CD14-positive monocyte (primary cell): ENCODE measurements around the gene PSRC1. TPM values are rescaled to one million over a fixed set of nuclear protein-coding genes. Genes with fewer than 3 reads are reported as not detected.

Experiments used
- DNase-seq, 3 donors: peaks; one replicate each; pipeline ENCODE4 v3.0.0-alpha.2; 2011 to 2022
- H2AFZ ChIP-seq: 2 replicates; pipeline ENCODE4 v1.6.0; 2012; ENCODE audit warnings: mild to moderate bottlenecking, low read depth, low read length, inconsistent platforms; ENCODE audit not compliant: insufficient read depth, poor library complexity, severe bottlenecking
- H3K27ac ChIP-seq, 2 donors: 1 replicate in 1 of 2; 2 replicates in 1 of 2; pipeline ENCODE4 v1.5.1; 2012 to 2013; ENCODE audit warnings: low read length in 2 of 2, control low read depth in 1 of 2, inconsistent platforms in 1 of 2, low read depth in 1 of 2, mild to moderate bottlenecking in 1 of 2
- H3K27me3 ChIP-seq, 2 donors: one replicate each; pipeline versions ENCODE4 v1.6.0 to v1.6.1; 2011 to 2013; ENCODE audit warnings: low read length in 2 of 2; ENCODE audit not compliant: control insufficient read depth in 2 of 2, insufficient read depth in 2 of 2
- H3K36me3 ChIP-seq, 2 donors: replicated peaks in 1 of 2; 1 replicate in 1 of 2; 2 replicates in 1 of 2; pipeline versions ENCODE4 v1.5.1 to v1.6.1; 2012 to 2013; ENCODE audit warnings: low read length in 2 of 2, control low read depth in 1 of 2, inconsistent platforms in 1 of 2, mild to moderate bottlenecking in 1 of 2; ENCODE audit not compliant: insufficient read depth in 2 of 2, control insufficient read depth in 1 of 2
- H3K4me1 ChIP-seq, 2 donors: 1 replicate in 1 of 2; 2 replicates in 1 of 2; pipeline versions ENCODE4 v1.5.1 to v1.6.1; 2012 to 2013; ENCODE audit warnings: low read length in 2 of 2, control low read depth in 1 of 2, inconsistent platforms in 1 of 2, mild to moderate bottlenecking in 1 of 2, moderate library complexity in 1 of 2; ENCODE audit not compliant: insufficient read depth in 2 of 2, control insufficient read depth in 1 of 2
- H3K4me2 ChIP-seq: replicated peaks from 2 replicates; pipeline ENCODE3; 2012; ENCODE audit warnings: low read length, moderate library complexity, mild to moderate bottlenecking; ENCODE audit not compliant: poor library complexity, severe bottlenecking; ENCODE audit errors: extremely low read depth
- H3K4me3 ChIP-seq, 3 experiments: fragments of 200-600 bp in 1 of 3; sonication (generic) in 1 of 3; replicated peaks in 1 of 3; 1 replicate in 2 of 3; 2 replicates in 1 of 3; pipeline ENCODE4 v1.5.1; 2011 to 2013; ENCODE audit warnings: low read length in 3 of 3, mild to moderate bottlenecking in 3 of 3, control low read depth in 2 of 3, low read depth in 2 of 3, inconsistent platforms in 1 of 3, moderate library complexity in 1 of 3
- H3K79me2 ChIP-seq: 2 replicates; pipeline ENCODE4 v1.6.0; 2012; ENCODE audit warnings: mild to moderate bottlenecking, control low read depth, inconsistent platforms, low read length, moderate library complexity; ENCODE audit not compliant: insufficient read depth
- H3K9ac ChIP-seq: 2 replicates; pipeline ENCODE4 v1.6.0; 2017; ENCODE audit warnings: low read length, mild to moderate bottlenecking; ENCODE audit not compliant: insufficient read depth, poor library complexity, severe bottlenecking
- H3K9me3 ChIP-seq, 2 donors: replicated peaks in 1 of 2; 1 replicate in 1 of 2; 2 replicates in 1 of 2; pipeline versions ENCODE4 v1.5.1 to v1.6.1; 2012 to 2013; ENCODE audit warnings: low read length in 2 of 2, control low read depth in 1 of 2; ENCODE audit not compliant: control insufficient read depth in 1 of 2, insufficient read depth in 1 of 2
- H4K20me1 ChIP-seq: 2 replicates; pipeline ENCODE4 v1.6.0; 2012; ENCODE audit warnings: mild to moderate bottlenecking, low read length, control low read depth, moderate library complexity; ENCODE audit not compliant: insufficient read depth
- H3K27ac Mint-ChIP-seq, 7 donors: one replicate each; pipeline ENCODE4 v1.8.0; 2020; ENCODE audit warnings: mild to moderate bottlenecking in 7 of 7, mixed read lengths in 7 of 7, moderate library complexity in 6 of 7, inconsistent platforms in 2 of 7
- H3K27me3 Mint-ChIP-seq, 3 donors: one replicate each; pipeline ENCODE4 v1.8.0; 2021 to 2022; ENCODE audit warnings: low read depth in 3 of 3, mild to moderate bottlenecking in 3 of 3, mixed read lengths in 3 of 3, moderate library complexity in 3 of 3, inconsistent platforms in 1 of 3
- H3K36me3 Mint-ChIP-seq, 2 donors: one replicate each; pipeline ENCODE4 v1.8.0; 2020; ENCODE audit warnings: mixed read lengths in 2 of 2, inconsistent platforms in 1 of 2, mild to moderate bottlenecking in 1 of 2
- H3K4me1 Mint-ChIP-seq: one replicate; pipeline ENCODE4 v1.8.0; 2020; ENCODE audit warnings: mild to moderate bottlenecking, mixed read lengths
- H3K4me3 Mint-ChIP-seq, 2 donors: one replicate each; pipeline ENCODE4 v1.8.0; 2020; ENCODE audit warnings: mild to moderate bottlenecking in 2 of 2, mixed read lengths in 2 of 2, moderate library complexity in 1 of 2
- H3K9me3 Mint-ChIP-seq, 7 donors: one replicate each; pipeline ENCODE4 v1.8.0; 2020 to 2022; ENCODE audit warnings: mixed read lengths in 7 of 7, mild to moderate bottlenecking in 6 of 7, moderate library complexity in 6 of 7, inconsistent platforms in 2 of 7
- CTCF ChIP-seq: fragments of 200-600 bp; IDR thresholded peaks from one replicate; pipeline ENCODE4 v1.8.0; 2022; ENCODE audit warnings: antibody characterized with exemption, mild to moderate bottlenecking
- WGBS: methylation state at CpG from one replicate; pipeline ENCODE4 v1.1.5; 2013; ENCODE audit warnings: missing lambda C conversion rate; ENCODE audit not compliant: insufficient coverage; 5-methylcytosine and 5-hydroxymethylcytosine counted together
- intact Hi-C, 2 donors: fragments of 100-400 bp; cut with micrococcal nuclease; formaldehyde crosslinking; loops; one replicate each; pipeline versions ENCODE4 v1.15.0 to v1.15.1; 2023
- polyA plus RNA-seq, 3 donors: library from polyadenylated mRNA; depleted of rRNA in 1 of 3; unstranded in 2 of 3; stranded (reverse) in 1 of 3; fragments of 300-500 nt in 2 of 3; fragments of >200 nt in 1 of 3; fragmentation: Illumina TruSeq in 2 of 3; gene quantifications; 1 replicate in 2 of 3; 2 replicates in 1 of 3; pipeline ENCODE4 v1.2.3, GENCODE V29; 2012 to 2021

Gene PSRC1
- polyA plus RNA-seq, 3 donors: 5.8 to 25.5 (median 7.1) TPM

GRCh38 chr1:109242387-109242786 is 40.6 kb downstream of the PSRC1 start:
- Histone ChIP-seq H4K20me1 (peaks cover 3% of the 10 kb centered on the region), H3K4me3 (no peak overlapping the region), H3K4me2 (no peak overlapping the region), H3K27ac (no peak overlapping the region), H3K27me3 (peaks cover 7 to 24% of the 10 kb centered on the region in 2 donors), H3K79me2 (no peaks in the 10 kb centered on the region), H3K36me3 (peaks cover 16 to 22% of the 10 kb centered on the region in 2 donors), H2AFZ (no peak overlapping the region), H3K4me1 (no peaks in the 10 kb centered on the region), H3K9ac (no peak overlapping the region), H3K9me3 (no peaks in the 10 kb centered on the region)
- Mint-ChIP-seq H3K27me3 (peaks cover 31 to 46% (median 44%) of the 10 kb centered on the region in 3 donors), H3K36me3 (peaks cover 16 to 19% of the 10 kb centered on the region in 2 donors), H3K4me3 (peak overlapping the region in 1 of 2 donors; percentile 69), H3K27ac (no peak overlapping the region), H3K9me3 (peaks cover 0 to 4% (median 0%) of the 10 kb centered on the region in 7 donors), H3K4me1 (peaks cover 10% of the 10 kb centered on the region)
- intact Hi-C loops: no loop called here
- no peak for DNase-seq
- 70% methylated on average over 7 of the region's 7 CpGs for WGBS
- no peak for TF ChIP-seq CTCF

GRCh38 chr1:109241841-109242345 is 41.1 kb downstream of the PSRC1 start:
- peaks cover 21 to 26% of the 10 kb centered on the region in 2 donors for H3K36me3 ChIP-seq
- H3K9ac ChIP-seq: no peak overlapping the region
- no peak overlapping the region for H2AFZ ChIP-seq
- peaks cover 3% of the 10 kb centered on the region for H4K20me1 ChIP-seq
- no peaks in the 10 kb centered on the region for H3K4me1 ChIP-seq
- Mint-ChIP-seq H3K27ac (peak overlapping the region in 1 of 7 donors; percentile 65), H3K9me3 (peaks cover 0 to 4% (median 0%) of the 10 kb centered on the region in 7 donors), H3K4me3 (peak overlapping the region in 1 of 2 donors; percentile 69), H3K27me3 (peaks cover 31 to 44% (median 43%) of the 10 kb centered on the region in 3 donors), H3K4me1 (peaks cover 10% of the 10 kb centered on the region), H3K36me3 (peaks cover 20 to 24% of the 10 kb centered on the region in 2 donors)
- intact Hi-C loops: no loop called here
- no peak overlapping the region for H3K4me2 ChIP-seq
- peaks cover 7 to 24% of the 10 kb centered on the region in 2 donors for H3K27me3 ChIP-seq
- no peak for TF ChIP-seq CTCF
- 29% methylated on average over 6 of the region's 8 CpGs for WGBS
- no peaks in the 10 kb centered on the region for H3K9me3 ChIP-seq
- no peaks in the 10 kb centered on the region for H3K79me2 ChIP-seq
- DNase-seq: no peak
- H3K4me3 ChIP-seq: no peak overlapping the region
- no peak overlapping the region for H3K27ac ChIP-seq
